ENCODE data around the gene NXF1. TPM values are rescaled to one million over a fixed set of nuclear protein-coding genes. Genes with fewer than 3 reads are reported as not detected.
"Not testable (repeated sequence)": the region's sequence is repeated elsewhere in the genome, so short reads cannot be mapped to it uniquely, and the experiment has no call there.

Gene NXF1
- total RNA-seq, 1 donor from 2014 or later, result 85.7 TPM

DNA sequence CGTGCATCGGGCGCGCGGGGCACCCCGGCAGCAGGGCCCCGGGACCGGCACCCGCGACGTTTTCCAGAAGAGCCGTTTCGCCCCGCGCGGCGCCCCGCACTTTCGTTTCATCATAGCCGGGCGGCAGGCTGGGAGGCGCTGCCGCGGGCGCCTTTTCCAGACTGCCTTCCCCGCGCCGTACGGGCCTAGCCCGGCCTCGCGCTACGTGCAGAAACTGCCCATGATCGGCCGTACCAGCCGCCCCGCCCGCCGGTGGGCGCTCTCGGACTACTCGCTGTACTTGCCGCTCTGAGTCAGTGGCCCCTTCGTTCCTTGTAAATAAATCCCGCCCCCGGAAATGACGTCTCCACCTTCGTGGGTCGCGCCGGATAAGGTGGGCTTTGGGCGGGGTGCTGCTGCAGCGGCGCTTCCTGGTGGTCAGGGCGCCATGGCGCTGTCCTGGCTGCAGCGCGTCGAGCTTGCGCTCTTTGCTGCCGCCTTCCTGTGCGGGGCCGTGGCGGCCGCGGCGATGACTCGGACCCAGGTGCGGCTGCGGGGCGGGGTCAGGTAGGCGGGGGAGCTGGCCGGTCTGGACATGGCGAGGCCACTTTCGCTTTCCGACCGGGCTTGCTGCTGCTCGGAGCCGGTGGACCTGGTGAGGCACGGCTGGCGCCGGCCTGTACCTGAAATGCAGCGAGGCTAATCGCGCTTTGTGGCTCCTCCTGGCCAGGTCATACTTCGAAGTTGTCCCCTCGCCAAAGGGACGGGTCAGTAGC, 18.1 kb downstream of the NXF1 start, which contains the start of gene TMEM179B:
TMEM179B (plus strand) TSS at position 398 of the 755 bp plus-strand sequence; CDS start at position 428, 30 bp downstream.
- DNase-seq (ENCODE audit: low spot score), result peak; percentile 99

DNA sequence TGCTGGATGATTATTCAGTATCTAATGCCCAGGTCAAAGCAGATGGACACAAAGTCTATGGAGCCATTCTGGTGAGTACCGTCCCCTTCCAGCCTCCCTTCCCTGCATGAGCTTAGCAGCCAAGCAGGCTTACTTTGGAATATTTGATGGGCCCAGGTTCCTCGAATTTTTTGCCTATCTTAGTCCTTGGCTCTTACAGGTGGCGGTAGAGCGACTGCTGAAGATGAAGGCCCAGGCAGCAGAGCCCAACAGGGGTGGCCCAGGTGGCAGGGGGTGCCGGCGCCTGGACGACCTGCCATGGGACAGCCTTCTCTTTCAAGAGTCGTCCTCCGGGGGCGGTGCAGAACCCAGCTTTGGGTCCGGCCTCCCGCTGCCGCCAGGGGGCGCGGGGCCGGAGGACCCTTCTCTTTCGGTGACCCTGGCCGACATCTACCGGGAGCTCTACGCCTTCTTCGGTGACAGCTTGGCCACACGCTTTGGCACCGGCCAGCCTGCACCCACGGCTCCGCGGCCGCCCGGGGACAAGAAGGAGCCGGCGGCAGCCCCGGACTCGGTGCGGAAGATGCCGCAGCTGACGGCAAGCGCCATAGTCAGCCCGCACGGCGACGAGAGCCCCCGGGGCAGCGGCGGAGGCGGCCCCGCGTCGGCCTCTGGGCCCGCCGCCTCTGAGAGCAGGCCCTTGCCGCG, 18.8 kb downstream of the NXF1 start:
- peak; percentile 89 for DNase-seq (ENCODE audit: low spot score)

DNA sequence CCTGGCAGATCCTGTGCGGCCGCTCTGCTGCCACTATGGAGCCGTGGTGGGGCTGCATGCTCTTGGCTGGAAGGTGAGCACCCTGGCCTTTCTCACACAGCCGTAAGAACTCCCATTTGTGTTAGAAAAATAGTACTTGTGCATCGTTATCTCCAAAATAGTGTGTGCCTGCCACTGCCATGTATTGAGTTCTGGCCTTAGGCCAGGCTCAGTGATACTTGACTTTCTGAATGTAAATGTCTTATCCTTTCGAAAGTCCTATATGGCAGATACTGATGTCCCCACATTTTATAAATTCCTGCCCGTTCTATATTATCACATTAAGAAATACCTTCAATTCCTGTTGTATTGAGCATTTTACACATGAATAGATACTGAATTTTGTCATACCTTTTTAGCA, 22.5 kb downstream of the NXF1 start:
- DNase-seq (ENCODE audit: low spot score), result no peak

DNA sequence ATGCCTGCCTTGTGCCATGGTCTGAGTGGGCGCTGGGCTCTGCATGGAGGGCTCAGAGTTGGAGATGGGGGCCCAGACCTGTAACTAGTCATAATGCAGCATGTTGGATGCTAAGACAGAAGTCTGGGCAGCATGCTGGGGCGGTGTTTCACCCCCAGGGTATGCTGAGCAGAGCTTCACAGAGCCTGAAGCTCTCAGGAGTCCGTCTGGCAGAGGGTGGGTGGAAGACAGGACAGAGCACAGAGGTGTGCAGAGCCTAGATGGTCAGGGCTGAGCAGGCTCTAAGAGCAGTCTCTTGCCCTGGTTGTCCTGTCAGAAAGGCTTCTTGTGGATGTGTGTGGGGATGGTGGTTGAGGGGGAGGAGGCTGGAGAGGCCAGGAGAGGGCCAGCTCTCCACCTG, 26.8 kb downstream of the NXF1 start:
- no peak for DNase-seq (ENCODE audit: low spot score)

DNA sequence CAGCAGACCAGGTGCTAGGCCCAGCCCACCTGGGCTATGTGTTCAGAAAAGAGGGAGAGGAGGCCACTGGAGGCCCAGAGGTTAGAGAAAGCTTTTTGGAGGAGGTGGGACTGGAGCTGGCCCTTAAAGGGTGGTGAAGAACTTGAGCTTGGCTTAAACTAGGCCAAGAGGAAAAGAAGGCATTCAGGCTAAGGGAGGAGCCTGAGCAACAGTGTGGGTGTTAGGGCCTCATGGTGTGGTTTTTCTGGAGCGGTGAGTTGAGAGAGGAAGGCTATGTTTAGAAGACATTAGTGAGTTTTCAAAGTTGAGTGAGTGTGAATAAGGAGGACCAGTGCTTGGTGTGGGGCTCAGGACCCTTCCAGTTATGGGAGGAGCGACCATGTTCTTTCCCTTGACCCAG, 27.9 kb downstream of the NXF1 start:
- DNase-seq (ENCODE audit: low spot score), result no peak

DNA sequence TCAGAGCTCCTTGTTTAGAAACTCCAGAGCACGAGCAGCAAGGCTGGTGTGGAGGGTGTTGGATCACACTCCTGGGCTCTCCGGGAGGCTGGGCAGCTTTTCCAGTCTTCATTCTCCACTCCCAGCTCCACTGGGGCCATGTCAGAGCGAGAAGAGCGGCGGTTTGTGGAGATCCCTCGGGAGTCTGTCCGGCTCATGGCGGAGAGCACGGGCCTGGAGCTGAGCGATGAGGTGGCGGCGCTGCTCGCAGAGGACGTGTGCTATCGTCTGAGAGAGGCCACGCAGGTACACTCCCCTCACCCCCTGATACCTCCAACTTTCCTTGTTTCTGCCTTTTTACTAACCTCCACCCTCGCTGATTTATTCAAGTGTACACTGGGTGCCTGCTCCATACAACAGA, 29.6 kb downstream of the NXF1 start:
- no peak for DNase-seq (ENCODE audit: low spot score)

DNA sequence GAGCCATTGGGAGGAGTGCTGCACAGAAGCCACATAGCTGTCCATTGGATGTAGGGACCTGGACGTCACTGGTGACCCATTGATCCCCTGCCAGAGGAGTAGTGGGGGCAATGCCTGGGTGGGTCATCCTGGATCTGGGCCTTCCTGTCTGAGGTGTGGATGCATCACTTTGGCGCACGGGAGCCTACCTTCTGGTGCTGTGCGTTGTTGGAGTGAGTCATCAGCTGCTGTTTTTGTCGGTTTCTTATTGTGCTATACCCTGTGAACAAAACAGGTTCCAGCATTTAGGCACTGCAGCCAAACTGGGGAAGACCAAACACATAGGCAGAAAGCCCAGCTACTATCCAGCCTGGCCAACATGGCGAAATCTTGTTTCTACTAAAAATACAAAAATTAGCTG, 30.8 kb downstream of the NXF1 start:
- DNase-seq (ENCODE audit: low spot score), result no peak

DNA sequence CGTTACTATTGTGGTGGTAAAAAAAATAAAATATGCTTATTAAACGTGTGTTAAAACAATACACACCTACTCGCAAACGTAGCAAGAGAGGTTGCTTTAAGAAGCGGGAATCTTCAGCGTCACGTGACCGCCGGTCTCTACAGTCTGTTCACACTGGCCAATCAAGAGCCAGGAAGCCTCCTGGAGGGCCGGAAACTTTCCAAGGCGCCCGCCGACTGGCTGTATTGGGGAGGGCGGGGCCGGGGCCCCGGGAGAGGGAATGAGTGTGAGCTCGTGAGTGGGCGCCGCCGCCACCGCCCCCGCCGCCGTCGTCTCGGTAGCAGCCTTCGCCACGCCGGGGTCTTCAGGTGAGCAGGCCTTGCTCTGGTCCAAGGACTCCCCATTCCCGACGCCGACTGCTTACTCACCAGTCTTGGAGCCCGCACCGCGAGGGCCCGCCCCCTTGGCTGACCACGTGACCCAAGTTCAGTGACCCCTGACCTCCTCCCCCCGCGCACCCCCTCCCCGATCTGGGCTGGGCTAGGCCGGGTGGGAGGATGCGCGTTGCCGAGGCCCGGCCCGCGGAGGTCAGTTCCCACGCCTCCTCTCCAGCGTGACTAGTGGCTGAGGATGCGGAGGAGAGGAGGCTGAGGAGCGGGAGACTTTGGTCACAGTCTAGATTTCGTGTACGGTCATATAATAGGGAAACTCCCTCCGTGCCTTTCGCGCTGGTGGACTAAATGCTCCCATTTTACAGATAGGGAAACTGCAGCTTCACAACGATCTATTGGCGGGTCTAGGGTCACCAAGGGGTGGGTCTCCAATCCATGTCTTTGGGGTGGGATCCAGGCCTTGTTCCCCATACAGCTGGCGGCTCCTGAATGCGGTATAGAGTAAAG, 33.9 kb downstream of the NXF1 start, which contains the start of gene TAF6L:
TAF6L (plus strand) TSS at position 253 of the 878 bp plus-strand sequence. CDS start 4,388 bp downstream, outside the sequence.
- DNase-seq (ENCODE audit: low spot score), result peak; percentile 98

DNA sequence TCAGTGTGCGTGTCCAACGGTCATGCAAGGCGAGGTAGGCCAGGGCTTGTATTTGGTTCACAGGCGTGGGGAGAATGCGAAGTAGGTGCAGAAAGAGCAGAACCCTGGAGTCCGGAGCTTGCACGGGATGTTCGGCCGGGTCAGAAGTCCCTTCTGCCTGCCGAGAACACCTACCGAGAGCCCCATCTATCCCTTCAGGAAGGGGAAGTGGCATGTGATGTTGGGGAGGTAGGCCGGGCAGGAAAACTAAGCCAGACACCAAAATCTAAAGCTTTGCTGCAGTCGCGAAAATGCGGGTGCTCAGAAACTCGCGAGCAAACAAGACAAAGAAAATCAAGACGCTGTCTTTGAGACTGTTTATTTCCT, 34.5 kb downstream of the NXF1 start:
- no peak for DNase-seq (ENCODE audit: low spot score)

DNA sequence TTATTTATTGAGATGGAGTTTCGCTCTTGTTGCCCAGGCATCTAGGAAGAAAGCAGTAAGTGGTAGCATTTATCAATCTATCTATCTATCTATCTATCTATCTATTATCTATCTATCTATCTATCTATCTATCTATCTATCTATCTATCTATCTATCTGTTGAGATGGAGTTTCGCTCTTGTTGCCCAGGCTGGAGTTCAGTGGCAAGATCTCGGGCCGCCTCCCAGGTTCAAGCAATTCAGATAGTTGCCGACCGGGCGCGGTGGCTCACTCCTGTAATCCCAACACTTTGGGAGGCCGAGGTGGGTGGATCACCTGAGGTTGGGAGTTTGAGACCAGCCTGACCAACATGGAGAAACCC, 44.4 kb downstream of the NXF1 start:
- DNase-seq (ENCODE audit: low spot score), result not testable (repeated sequence)

DNA sequence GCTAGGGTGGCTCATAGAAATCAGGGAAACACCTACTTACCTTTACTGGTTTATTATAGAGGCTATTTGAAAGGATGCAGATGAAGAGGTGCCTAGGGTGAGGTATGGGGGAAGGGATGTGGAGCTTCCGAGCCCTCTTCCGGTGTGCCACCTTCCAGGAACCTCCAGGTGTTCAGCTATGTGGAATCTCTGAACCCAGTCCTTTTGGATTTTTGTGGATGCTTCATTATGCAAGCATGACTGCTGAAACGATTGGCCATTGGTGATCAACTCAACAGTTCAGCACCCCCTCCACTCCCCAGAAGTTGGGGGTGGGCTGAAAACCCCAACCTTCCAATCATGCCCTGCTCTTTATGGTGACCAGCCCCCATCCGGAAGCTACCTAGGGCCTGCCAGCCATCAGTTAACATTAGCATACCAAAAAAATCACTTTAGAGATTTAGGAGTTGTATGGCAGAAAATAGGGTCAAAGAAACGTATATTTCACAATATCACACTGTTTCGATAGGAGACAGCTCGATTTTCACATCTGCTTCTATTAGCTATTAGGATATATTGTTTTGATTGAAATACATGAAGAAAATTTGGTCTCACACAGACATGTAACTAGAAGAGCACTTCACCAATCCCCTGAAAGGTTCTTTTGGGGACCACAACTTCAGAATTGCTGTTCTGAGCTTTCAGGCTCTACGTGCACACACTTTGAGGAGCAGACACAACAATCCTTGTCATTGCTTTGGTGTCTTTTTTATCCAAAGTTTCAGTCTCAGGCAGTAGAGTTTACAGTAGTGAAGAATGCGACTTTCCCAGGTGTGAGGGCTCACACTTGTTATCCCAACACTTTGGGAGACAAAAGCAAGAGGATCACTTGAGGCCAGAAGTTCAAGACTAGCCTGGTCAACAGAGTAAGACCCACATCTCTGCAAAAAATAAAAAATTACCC, 47.1 kb downstream of the NXF1 start:
- DNase-seq (ENCODE audit: low spot score), result no peak

DNA sequence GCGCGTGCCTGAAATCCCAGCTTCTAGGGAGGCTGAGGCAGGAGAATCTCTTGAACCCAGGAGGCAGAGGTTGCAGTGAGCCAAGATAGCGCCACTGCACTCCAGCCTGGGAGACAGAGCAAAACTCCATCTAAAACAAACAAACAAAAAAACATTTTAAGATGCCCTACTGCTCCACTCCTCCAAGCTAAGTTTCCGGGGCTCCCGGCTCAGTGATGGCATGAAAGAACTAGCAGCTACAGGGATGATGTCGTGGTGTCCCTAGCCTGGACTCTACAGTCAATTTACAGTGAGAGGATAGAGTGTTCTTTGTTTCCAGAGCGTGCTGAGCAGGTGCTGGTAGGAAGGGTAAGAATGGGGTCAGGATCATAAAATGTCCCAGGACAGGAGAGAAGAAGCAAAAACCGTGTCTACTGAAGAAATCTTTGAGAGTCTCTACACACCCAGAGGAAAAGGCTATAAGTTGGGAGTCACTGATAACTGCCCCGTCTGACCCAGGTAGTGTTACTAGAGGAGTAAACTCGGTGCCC, 50.1 kb downstream of the NXF1 start:
- DNase-seq (ENCODE audit: low spot score), result no peak

DNA sequence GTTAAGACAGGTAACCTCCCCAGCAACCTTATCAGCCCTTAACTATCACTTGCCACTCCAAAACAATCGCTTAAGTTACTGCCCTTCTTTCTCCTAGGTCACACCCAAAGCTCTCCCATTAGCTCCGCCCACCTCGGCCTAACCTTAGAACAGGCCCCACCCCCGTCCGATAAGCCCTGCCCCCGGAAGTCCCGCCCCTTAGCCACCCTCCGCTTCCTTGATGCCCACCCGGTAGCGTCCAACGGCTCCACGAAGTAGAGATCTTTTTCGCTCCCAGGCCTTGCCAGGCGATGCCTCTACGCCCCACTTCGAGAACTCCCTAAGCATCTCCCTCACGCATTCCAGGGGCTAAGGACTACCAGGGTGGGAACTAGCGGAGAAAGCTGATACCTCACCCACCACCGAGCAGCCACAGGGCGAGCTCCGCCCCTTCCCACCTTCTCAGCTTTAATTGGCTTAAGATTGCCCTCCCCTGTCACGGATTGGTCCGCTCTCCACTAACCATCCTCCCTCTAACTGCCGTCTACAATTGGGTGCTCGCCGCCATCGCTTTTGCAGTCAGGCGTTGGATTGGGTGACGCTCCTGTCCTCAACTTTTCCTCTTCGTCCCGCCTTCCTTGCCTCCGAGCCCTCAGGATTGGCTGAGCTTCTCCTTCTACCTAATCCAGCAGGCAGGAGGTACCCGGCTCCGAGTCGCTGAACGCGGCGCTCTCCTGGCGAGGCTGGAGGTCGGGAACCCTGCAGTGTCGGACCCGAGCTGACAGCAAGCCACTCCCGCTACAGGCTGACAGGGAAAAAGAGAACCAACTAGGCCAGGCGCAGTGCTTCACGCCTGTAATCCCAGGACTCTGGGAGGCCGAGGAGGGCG, 51.3 kb downstream of the NXF1 start, which contains the start of gene ZBTB3:
ZBTB3 (minus strand) TSS at position 425 of the 868 bp plus-strand sequence. CDS start 496 bp downstream, outside the sequence.
- peak; percentile 98 for DNase-seq (ENCODE audit: low spot score)

DNA sequence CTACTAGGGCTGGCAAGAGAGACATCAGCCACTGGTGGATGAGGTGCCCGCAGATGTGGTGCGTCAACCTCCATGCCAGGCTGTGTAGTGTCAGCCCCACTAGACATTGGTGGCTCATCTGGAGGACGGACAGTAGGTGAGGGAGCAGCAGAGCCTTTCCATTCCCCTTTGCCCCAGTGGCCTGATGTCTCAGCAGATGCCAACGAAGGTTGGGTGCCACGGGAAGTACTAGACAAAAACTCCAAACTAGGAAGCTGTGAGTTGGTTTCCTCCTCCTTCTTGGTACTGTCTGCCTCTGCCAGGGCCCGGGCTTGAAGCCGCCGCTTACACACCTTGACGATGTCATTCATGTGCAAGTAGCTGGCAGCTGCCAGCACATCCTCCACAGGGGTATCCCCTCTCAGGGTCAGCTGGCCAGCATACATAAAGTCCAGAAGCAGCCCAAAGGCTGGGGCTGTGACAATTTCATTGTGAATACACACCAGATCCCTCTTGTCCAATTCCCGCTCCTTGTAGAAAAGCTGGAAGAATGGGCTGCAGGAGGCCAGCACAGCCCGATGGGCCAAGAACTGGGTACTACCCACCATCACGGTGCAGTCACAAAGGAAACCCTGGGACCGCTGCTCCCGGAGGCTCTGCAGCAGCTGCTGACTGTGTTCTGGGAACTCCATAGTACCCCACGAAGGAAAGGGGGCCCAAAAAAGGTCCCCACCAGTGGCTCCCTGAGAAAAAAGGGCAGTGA, 52.1 kb downstream of the NXF1 start:
- DNase-seq (ENCODE audit: low spot score), result no peak

DNA sequence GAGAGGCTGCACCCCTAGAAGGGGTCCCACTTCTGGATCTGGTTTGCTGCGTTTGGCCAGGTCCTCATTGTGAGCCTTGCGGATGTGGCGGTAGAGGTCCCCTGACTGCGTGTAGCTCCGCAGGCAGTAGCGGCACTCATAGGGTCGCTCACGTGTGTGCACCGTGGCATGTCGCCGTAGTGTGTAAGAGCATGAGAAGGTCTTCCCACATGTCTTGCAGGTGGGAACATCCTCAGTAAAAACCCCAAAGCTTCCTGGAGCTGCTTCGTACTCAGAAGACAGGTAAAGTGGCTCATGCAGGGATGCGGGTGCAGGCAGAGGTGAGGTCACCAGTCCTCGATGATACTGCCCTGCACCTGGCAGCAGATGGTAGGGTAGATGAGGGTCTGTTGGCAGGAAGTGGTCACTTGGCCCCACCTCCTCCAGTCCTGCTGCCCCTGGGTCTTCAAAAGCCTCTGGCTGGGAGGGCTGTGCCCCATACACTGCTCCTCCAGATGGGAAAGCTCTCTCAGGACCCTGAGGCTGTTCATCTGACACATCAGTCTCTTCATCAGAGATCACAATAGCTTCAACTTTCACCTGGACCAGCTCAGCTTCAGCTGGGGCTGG, 53.0 kb downstream of the NXF1 start:
- no peak for DNase-seq (ENCODE audit: low spot score)

DNA sequence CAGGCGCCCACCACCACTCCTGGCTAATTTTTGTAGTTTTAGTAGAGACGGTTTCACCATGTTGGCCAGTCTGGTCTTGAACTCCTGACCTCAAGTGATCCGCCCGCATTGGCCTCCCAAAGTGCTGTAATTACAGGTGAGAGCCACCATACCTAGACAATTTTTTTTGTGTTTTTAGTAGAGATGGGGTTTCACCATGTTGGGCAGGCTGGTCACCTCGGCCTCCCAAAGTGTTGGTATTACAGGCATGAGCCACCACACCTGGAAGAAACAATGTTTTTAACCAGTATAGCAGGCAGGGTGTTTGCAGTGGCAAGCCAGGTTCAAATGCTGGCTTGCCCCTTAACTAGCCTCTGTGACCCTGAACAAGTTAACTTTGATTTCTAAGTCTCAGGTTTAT, 55.3 kb downstream of the NXF1 start:
- DNase-seq (ENCODE audit: low spot score), result not testable (repeated sequence)

DNA sequence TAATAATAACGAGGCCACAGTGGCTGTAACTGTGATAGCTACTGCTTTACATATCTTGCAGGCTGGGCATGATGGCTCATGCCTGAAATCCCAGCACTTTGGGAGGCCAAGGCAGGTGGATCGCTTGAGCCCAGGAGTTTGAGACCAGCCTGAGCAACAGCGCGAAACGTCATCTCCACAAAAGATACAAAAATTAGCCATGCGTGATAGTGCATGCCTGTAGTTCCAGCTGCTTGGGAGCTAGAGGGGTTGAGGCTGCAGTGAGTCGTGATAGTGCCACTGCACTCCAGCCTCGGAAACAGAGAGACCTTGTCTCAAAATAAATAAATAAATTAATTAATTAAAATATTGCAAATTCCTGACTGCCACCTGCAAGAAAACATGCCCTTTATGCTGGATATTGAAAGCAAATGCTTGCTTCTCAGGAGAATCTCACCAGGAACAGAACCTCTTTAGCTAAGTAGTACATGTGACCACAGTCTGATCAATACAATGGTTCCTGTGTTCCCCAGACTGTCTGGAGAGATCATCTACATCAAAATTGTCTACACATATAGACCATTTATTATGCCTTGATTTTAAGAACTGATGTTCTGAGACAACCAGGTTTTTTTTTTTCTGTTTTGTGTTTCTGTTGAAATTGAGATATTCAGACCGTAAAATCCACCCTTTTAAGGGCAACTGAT, 57.6 kb downstream of the NXF1 start:
- DNase-seq (ENCODE audit: low spot score), result no peak
